HG02943 (cell line): Measurements from ENCODE around the gene AK9.

ENCODE experiments used
- ATAC-seq: cut with Tn5 transposase; IDR thresholded peaks from one replicate; pipeline ENCODE4 v1.9.1; 2021; ENCODE audit warnings: mild to moderate bottlenecking, low read depth, moderate library complexity; ENCODE audit not compliant: unreplicated experiment

The AK9 gene

DNA sequence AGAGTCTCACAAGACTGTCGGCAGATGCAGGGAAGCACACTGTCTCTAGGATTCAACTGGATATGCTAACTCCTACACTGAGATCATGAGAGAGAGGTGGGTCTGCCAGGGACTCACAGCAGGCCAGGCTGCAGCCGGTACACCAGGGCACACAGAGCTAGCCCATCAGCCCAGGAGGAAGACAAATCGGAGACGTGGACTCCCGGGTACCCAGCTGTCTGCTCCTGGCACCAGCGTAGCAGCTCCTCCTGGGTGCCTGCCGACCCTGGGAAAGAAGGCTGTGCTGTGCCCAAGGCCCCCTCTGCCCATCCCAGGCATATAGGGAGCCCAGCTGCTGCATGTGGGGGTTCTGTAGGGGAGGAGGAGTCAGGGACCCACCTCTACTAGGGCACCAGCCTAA, 242.4 kb downstream of the AK9 start:
- ATAC-seq = no peak

- no peak for ATAC-seq
These were observed 243.0 kb downstream of the AK9 start for GRCh38 chr6:109447878-109448555.

- ATAC-seq = no peak
These were observed 243.9 kb downstream of the AK9 start for GRCh38 chr6:109447087-109447486.

GRCh38 chr6:109446541-109446940, 244.5 kb downstream of the AK9 start:
- no peak for ATAC-seq

DNA sequence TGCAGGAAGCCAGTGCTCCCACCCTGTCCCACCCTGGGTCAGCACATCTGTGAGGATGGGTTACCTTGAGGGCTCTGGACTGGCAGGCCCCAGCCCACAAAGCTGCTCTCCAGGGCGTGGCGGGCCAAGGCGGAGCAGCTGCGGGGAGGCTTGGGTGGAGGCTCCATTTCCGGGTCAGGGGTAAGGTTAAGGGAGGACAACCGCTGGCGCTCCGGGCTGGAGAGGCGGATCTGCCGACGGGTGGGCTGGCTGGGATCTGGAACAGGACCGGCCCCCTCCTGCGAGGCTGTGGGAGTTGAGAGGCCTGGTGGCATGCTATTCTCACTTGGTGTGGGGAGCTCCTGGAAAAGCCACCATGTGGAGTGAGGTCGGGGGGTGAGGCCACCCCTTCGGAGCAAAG, 244.9 kb downstream of the AK9 start:
- ATAC-seq = no peak

GRCh38 chr6:109445382-109445781, 245.6 kb downstream of the AK9 start:
- ATAC-seq = no peak

GRCh38 chr6:109443425-109443950, 247.5 kb downstream of the AK9 start:
- no peak for ATAC-seq
